ENCODE results near the gene RPL28.

DNA sequence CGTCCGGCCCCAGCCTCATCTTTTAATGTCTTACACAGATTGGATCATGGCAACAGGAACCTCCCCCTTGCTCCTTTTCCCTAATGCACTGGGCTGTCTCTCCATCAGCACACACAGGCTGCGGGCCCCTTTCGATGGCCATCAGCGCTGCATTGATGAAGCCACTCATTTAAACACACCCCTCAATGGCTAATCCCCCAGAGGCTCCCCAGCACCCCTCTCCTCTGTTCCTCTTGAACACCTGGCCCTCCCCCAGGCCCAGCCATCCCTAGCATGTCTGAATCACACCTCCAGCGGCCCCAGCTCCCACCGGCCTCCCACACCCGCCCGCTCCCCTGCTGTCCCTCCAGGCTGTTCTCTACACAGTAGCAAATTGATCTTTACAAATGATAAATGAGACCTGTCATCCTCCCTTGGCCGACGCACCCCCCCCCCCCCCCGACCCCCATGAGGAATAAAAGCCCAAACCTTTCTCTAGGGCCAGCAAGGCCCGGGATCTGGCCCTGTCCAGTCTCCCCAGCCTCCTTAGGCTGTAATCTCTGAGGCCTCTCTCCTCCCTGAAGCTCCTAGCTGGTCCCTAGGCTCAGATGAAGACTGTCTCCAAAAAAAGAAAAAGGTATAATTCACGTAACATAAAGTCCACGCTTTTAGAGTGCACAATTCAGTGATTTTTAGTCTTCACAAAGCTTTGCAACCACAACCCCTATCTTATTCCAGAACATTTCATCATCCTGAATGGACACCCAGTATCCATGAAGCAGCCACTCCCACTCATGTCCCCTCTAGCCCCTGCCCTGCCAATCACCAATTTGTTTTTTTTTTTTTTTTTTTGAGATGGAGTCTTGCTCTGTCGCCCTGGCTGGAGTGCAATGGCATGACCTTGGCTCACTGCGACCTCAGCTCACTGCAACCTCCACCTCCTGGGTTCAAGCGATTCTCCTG is 7.4 kb downstream of the RPL28 start:
- TF ChIP-seq, protein P1, sequence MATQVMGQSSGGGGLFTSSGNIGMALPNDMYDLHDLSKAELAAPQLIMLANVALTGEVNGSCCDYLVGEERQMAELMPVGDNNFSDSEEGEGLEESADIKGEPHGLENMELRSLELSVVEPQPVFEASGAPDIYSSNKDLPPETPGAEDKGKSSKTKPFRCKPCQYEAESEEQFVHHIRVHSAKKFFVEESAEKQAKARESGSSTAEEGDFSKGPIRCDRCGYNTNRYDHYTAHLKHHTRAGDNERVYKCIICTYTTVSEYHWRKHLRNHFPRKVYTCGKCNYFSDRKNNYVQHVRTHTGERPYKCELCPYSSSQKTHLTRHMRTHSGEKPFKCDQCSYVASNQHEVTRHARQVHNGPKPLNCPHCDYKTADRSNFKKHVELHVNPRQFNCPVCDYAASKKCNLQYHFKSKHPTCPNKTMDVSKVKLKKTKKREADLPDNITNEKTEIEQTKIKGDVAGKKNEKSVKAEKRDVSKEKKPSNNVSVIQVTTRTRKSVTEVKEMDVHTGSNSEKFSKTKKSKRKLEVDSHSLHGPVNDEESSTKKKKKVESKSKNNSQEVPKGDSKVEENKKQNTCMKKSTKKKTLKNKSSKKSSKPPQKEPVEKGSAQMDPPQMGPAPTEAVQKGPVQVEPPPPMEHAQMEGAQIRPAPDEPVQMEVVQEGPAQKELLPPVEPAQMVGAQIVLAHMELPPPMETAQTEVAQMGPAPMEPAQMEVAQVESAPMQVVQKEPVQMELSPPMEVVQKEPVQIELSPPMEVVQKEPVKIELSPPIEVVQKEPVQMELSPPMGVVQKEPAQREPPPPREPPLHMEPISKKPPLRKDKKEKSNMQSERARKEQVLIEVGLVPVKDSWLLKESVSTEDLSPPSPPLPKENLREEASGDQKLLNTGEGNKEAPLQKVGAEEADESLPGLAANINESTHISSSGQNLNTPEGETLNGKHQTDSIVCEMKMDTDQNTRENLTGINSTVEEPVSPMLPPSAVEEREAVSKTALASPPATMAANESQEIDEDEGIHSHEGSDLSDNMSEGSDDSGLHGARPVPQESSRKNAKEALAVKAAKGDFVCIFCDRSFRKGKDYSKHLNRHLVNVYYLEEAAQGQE (IDR thresholded peaks at IDR 0.05; ENCODE audit: insufficient replicate concordance, low read depth) = no peak
- TF ChIP-seq, protein P2, sequence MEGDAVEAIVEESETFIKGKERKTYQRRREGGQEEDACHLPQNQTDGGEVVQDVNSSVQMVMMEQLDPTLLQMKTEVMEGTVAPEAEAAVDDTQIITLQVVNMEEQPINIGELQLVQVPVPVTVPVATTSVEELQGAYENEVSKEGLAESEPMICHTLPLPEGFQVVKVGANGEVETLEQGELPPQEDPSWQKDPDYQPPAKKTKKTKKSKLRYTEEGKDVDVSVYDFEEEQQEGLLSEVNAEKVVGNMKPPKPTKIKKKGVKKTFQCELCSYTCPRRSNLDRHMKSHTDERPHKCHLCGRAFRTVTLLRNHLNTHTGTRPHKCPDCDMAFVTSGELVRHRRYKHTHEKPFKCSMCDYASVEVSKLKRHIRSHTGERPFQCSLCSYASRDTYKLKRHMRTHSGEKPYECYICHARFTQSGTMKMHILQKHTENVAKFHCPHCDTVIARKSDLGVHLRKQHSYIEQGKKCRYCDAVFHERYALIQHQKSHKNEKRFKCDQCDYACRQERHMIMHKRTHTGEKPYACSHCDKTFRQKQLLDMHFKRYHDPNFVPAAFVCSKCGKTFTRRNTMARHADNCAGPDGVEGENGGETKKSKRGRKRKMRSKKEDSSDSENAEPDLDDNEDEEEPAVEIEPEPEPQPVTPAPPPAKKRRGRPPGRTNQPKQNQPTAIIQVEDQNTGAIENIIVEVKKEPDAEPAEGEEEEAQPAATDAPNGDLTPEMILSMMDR (IDR thresholded peaks at IDR 0.05; ENCODE audit: insufficient read depth, low read length) = no peak
- TF ChIP-seq GABPA (IDR thresholded peaks at IDR 0.05; ENCODE audit: low read depth) (no peak), SPI1 (IDR thresholded peaks at IDR 0.05; ENCODE audit: borderline replicate concordance, low read depth) (no peak)
